ENCODE results near the gene TMED1.

GRCh38 chr19:10800488-10800887, 35.5 kb downstream of the TMED1 start:
- TF ChIP-seq CTCF (IDR thresholded peaks at IDR 0.05) (no peak), POLR2A (IDR thresholded peaks at IDR 0.05) (no peak)

All from uterus (tissue), 2 donors.